Epithelial cell of esophagus (primary cell): ENCODE results near the gene CRIM1.
A peak's percentile ranks its signal among the peaks of the same experiment; 100 is the strongest.

ENCODE experiments used
- DNase-seq: peaks from one replicate; pipeline ENCODE4 v3.0.0; 2010; ENCODE audit warnings: low read depth
- H3K4me3 ChIP-seq: 2 replicates; pipeline ENCODE4 v1.5.1; 2011; ENCODE audit warnings: mild to moderate bottlenecking, low read length, control low read depth
- TF ChIP-seq, protein P1 (sequence below): IDR thresholded peaks from 2 replicates; pipeline ENCODE4 v1.5.1; 2011; ENCODE audit warnings: low read depth, mild to moderate bottlenecking, low read length, control low read depth, inconsistent platforms; ENCODE audit not compliant: insufficient read depth; ENCODE audit errors: missing control alignments

CRIM1 gene

DNA sequence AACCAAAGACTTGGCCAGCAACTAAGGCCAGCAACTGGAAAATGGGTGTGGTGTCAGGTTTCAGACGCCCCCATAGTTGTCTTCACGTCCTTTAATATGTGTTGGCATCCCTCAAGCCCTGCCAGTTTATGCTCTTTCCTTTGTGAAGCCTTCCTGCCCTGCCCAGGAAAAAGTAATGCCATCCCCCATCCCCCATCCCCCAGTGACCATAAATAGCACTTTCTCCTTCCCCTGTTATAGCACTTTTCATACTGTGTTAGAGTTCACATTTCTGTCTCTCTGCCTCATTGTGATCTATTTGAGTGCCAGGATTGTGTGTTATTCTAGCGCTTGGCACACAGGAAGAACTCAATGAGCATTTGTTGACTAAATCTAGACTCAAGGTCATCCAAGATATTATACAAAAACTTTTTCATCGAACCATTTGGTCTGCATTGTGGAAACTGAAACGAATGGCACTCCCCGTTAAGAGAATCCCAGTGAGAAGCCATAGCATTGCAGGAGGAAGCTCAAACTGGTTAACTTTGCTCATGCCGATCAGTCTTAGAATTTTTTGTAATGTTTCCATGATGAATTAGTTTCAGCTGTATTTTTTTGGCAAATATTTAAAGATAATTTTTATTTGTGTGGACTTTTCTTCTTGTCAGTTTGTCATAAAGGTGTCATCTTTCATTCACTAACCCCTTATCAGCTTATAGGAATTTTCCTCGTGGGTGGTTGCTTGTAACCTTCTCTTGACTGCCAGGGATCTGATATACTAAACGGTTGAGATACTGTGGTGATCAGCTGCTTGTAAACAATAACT, 15.7 kb downstream of the CRIM1 start:
- DNase-seq: no peak
- no peak overlapping the region for H3K4me3 ChIP-seq
- TF ChIP-seq, protein P1, sequence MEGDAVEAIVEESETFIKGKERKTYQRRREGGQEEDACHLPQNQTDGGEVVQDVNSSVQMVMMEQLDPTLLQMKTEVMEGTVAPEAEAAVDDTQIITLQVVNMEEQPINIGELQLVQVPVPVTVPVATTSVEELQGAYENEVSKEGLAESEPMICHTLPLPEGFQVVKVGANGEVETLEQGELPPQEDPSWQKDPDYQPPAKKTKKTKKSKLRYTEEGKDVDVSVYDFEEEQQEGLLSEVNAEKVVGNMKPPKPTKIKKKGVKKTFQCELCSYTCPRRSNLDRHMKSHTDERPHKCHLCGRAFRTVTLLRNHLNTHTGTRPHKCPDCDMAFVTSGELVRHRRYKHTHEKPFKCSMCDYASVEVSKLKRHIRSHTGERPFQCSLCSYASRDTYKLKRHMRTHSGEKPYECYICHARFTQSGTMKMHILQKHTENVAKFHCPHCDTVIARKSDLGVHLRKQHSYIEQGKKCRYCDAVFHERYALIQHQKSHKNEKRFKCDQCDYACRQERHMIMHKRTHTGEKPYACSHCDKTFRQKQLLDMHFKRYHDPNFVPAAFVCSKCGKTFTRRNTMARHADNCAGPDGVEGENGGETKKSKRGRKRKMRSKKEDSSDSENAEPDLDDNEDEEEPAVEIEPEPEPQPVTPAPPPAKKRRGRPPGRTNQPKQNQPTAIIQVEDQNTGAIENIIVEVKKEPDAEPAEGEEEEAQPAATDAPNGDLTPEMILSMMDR: no peak

DNA sequence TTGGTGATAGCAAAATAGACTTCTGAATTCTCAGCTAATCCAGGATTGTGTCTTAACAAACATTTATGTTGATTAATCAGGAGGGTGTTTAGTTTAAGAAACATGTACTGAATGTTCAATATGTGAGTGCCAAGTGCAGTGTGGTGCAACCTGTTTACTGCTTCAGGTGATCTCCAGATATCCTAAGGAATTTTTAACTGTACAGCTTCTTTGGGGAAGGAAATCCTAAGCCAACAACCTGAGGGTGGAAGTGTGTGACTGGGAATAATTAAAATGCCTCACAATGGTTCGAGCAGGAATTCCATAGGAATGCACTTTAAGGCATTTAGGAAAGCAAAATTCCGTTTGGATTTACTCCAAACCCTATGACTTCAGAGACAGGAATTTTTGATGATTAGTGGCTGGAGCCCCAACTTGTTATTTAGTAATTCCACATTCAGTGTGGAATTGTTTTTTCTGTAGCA, 16.4 kb downstream of the CRIM1 start:
- peak; percentile 85 for DNase-seq
- TF ChIP-seq, protein P1: no peak
- H3K4me3 ChIP-seq: no peak overlapping the region

DNA sequence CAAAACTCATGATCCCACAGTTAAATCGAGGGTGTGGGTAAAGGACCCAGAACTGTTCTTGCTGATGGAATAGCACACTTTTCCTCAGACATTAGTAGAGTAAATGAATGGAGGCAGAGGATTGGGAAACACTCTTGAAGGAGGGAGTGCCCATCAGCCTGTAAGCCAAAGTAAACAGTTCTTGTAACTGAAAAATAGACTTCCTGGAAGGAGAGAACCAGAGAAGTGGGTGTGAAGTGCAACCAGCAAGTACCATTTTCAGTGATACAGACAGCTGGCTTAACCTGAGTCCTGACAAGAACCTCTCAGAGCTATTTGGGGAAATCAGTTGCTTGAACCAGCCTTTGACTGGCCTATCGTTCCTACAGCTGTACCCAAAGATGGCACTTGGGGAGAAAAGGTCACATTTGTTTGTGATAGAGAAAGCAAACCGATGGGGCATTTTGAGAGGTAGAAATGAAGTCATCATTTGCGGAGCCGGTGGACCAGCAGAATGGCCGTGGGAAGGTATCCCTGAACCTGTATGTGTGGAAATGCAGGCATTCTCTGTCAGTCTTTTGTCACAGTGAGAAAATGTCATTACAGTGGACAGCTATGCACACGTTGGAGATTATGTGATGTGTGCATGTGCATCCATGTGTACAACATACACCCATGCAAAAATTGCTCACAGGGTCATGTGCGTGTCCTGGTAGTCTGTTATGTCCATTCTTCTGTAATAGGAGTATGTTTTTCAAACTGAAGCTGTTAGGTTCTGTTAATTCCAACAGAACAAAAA, 17.8 kb downstream of the CRIM1 start:
- no peak overlapping the region for H3K4me3 ChIP-seq
- DNase-seq: peak; percentile 86
- TF ChIP-seq, protein P1: no peak

DNA sequence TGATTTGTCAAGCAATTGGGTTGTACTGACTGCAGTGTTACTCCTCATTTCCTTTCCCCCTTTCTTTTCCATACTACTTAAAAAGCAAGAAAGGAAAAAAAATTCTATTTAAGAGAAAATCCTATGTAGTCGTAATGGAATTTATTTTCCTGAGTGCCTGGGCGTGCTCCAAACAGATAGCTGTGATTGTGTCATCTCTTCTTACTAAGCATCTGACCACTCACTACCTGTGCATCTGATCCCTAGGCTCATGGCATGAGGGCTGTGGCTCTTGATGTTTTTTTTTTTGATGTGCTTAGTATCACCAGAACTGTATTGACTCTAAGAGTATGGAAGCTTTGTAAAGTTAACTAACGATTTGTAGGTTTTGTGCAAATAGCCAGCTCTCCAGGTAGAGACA, 19.0 kb downstream of the CRIM1 start:
- peak; percentile 83 for DNase-seq
- H3K4me3 ChIP-seq: no peak overlapping the region
- TF ChIP-seq, protein P1: no peak

DNA sequence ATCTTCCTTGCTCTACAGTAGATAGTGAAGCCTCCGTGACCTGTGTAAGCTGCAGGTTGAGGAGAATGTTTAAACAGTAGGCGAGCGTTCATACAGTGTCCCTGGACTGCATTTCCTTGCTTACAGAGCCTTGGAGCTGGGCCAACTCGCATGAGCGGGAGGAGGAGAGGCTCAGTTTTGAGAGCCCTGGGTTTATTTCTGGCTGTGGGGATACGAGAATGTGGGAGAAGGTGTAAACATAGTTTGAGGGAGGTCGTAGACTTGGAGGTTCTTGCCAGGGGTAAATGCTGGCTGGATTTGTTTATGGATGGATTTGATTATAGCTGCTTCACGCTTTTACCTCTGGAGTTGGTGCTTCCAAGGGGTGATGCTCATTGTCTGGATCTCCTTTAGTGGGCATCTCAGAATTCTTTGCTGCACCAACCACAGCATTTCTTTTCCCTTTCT, 20.8 kb downstream of the CRIM1 start:
- peak; percentile 47 for DNase-seq

GRCh38 chr2:36376992-36377738, 21.6 kb downstream of the CRIM1 start:
- H3K4me3 ChIP-seq: no peak overlapping the region
- DNase-seq: peak; percentile 92
- TF ChIP-seq, protein P1: no peak

More for the DNA sequence above, 20.8 kb downstream of the CRIM1 start:
- TF ChIP-seq, protein P1: no peak
- H3K4me3 ChIP-seq: no peak overlapping the region
